Suprapubic skin (tissue), 3 donors: Measurements from ENCODE around the gene NAA20.

ENCODE experiments used
- EP300 ChIP-seq: sonication (generic); formaldehyde crosslinking; IDR thresholded peaks from one replicate; pipeline ENCODE4 v1.6.1; 2017; ENCODE audit warnings: antibody characterized with exemption
- POLR2A ChIP-seq, 2 donors: fragments of 450-650 bp; IDR thresholded peaks; one replicate each; pipeline ENCODE4 v1.6.1; 2017; ENCODE audit warnings: antibody characterized with exemption in 2 of 2, mild to moderate bottlenecking in 2 of 2, moderate library complexity in 2 of 2
- TF ChIP-seq, protein P1 (sequence below), 2 donors: fragments of 200-600 bp in 1 of 2; fragments of 450-650 bp in 1 of 2; sonication (generic) in 1 of 2; IDR thresholded peaks; one replicate each; pipeline ENCODE4 v1.5.1; 2016 to 2019; ENCODE audit warnings: antibody characterized with exemption in 2 of 2, mild to moderate bottlenecking in 1 of 2, moderate library complexity in 1 of 2

DNA sequence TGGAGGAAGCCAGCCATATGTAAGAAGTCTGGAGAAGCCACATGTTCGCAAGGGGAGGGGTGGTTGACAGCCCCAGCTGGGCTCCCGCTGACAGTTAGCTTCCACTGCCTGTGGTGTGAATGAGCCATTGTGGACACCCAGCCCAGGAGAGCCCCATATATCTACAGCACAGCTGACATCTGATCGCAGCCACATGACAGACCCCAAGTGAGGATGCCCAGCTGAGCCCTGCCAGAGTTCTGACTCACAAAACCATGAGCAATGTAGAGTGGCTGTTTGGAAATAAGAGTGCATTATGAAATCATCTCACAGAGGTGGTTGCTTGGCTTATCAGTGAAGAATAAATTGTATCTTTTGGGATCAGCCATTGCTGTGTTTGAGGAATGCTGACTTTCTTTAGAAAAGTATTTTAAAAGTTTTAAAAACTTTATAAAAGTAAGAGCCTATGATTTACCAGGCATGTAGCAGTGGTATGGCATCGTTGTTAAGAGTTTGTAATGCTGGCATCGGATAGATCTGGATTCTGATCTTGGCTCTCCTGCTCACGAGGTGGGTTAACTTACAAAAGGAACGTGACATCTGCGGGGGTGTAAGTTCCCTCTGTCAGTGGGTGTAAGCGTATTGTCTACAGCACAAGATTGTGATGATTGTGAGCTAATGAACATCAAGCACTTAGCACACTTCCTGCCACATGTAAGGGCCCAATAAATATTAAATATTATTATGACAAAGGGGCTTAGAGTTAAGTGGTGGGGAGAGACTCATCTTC is 59.3 kb downstream of the NAA20 start:
- TF ChIP-seq, protein P1, sequence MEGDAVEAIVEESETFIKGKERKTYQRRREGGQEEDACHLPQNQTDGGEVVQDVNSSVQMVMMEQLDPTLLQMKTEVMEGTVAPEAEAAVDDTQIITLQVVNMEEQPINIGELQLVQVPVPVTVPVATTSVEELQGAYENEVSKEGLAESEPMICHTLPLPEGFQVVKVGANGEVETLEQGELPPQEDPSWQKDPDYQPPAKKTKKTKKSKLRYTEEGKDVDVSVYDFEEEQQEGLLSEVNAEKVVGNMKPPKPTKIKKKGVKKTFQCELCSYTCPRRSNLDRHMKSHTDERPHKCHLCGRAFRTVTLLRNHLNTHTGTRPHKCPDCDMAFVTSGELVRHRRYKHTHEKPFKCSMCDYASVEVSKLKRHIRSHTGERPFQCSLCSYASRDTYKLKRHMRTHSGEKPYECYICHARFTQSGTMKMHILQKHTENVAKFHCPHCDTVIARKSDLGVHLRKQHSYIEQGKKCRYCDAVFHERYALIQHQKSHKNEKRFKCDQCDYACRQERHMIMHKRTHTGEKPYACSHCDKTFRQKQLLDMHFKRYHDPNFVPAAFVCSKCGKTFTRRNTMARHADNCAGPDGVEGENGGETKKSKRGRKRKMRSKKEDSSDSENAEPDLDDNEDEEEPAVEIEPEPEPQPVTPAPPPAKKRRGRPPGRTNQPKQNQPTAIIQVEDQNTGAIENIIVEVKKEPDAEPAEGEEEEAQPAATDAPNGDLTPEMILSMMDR (IDR thresholded peaks at IDR 0.05), result no peak
- no peak for TF ChIP-seq EP300
- TF ChIP-seq POLR2A (IDR thresholded peaks at IDR 0.05), result no peak
